GM12878 (cell line): ENCODE measurements around the gene DDAH1.

Experiments
- JUND ChIP-seq: IDR thresholded peaks from 2 replicates; pipeline ENCODE4 v1.6.1; 2012; ENCODE audit warnings: low read depth, mild to moderate bottlenecking, low read length, improper control_type of control experiment, moderate library complexity
- MAX ChIP-seq: IDR thresholded peaks from 2 replicates; pipeline ENCODE4 v1.6.1; 2012; ENCODE audit warnings: low read depth, low read length, improper control_type of control experiment
- PAX8 ChIP-seq: fragments of 450-650 bp; IDR thresholded peaks from 2 replicates; pipeline ENCODE4 v1.6.1; 2017; ENCODE audit warnings: mild to moderate bottlenecking, moderate library complexity
- POLR2A ChIP-seq: IDR thresholded peaks from 2 replicates; pipeline ENCODE4 v1.6.1; 2011; ENCODE audit warnings: low read depth, mild to moderate bottlenecking, low read length
- POLR2AphosphoS5 ChIP-seq: IDR thresholded peaks from 2 replicates; pipeline ENCODE4 v1.6.1; 2011; ENCODE audit warnings: mild to moderate bottlenecking, low read length, inconsistent platforms
- RCOR1 ChIP-seq: conservative IDR thresholded peaks from 2 replicates; pipeline ENCODE4 v1.6.1; 2012; ENCODE audit warnings: low read depth, low read length, improper control_type of control experiment
- RFX5 ChIP-seq: IDR thresholded peaks from 2 replicates; pipeline ENCODE4 v1.6.1; 2011; ENCODE audit warnings: low read depth, low read length, improper control_type of control experiment
- ZNF274 ChIP-seq: IDR thresholded peaks from one replicate; pipeline ENCODE4 v1.8.0; 2011; ENCODE audit not compliant: insufficient read length, insufficient read depth
- ZNF687 ChIP-seq: fragments of 450-650 bp; IDR thresholded peaks from 2 replicates; pipeline ENCODE4 v1.6.1; 2017; ENCODE audit warnings: mild to moderate bottlenecking, moderate library complexity
- TF ChIP-seq, protein P1 (sequence below): IDR thresholded peaks from 2 replicates; pipeline ENCODE4 v1.6.1; 2011; ENCODE audit warnings: low read depth, mild to moderate bottlenecking, low read length, moderate library complexity, borderline replicate concordance; ENCODE audit errors: extremely low read depth
- TF ChIP-seq, protein P2 (sequence below), 3 experiments: IDR thresholded peaks in 2 of 3; conservative IDR thresholded peaks in 1 of 3; 2 replicates each; pipeline ENCODE4 v1.5.1; 2011; ENCODE audit warnings: low read depth in 3 of 3, low read length in 3 of 3, mild to moderate bottlenecking in 3 of 3, control low read depth in 2 of 3, moderate library complexity in 2 of 3, inconsistent platforms in 1 of 3, mixed read lengths in 1 of 3; ENCODE audit not compliant: control insufficient read depth in 2 of 3, insufficient read depth in 1 of 3; ENCODE audit errors: extremely low read depth in 1 of 3
- TF ChIP-seq, protein P3 (sequence below): fragments of 450-650 bp; conservative IDR thresholded peaks from 2 replicates; pipeline ENCODE4 v1.6.1; 2017; ENCODE audit warnings: mild to moderate bottlenecking, moderate library complexity
- TF ChIP-seq, protein P4 (sequence below): IDR thresholded peaks from 2 replicates; pipeline ENCODE4 v1.6.1; 2012; ENCODE audit warnings: low read length, inconsistent platforms

- TF ChIP-seq, protein P1, sequence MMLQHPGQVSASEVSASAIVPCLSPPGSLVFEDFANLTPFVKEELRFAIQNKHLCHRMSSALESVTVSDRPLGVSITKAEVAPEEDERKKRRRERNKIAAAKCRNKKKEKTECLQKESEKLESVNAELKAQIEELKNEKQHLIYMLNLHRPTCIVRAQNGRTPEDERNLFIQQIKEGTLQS, result no peak
- no peak for TF ChIP-seq POLR2AphosphoS5
- TF ChIP-seq, protein P2, sequence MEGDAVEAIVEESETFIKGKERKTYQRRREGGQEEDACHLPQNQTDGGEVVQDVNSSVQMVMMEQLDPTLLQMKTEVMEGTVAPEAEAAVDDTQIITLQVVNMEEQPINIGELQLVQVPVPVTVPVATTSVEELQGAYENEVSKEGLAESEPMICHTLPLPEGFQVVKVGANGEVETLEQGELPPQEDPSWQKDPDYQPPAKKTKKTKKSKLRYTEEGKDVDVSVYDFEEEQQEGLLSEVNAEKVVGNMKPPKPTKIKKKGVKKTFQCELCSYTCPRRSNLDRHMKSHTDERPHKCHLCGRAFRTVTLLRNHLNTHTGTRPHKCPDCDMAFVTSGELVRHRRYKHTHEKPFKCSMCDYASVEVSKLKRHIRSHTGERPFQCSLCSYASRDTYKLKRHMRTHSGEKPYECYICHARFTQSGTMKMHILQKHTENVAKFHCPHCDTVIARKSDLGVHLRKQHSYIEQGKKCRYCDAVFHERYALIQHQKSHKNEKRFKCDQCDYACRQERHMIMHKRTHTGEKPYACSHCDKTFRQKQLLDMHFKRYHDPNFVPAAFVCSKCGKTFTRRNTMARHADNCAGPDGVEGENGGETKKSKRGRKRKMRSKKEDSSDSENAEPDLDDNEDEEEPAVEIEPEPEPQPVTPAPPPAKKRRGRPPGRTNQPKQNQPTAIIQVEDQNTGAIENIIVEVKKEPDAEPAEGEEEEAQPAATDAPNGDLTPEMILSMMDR (IDR thresholded peaks at IDR 0.05 in 2 of 3, conservative IDR thresholded peaks at IDR 0.05 in 1 of 3; ENCODE audit: control insufficient read depth in 2 of 3, extremely low read depth in 1 of 3, insufficient read depth in 1 of 3, low read depth in 3 of 3, low read length in 3 of 3), result no peak
- TF ChIP-seq ZNF687, result no peak
- no peak for TF ChIP-seq POLR2A
- TF ChIP-seq, protein P3, sequence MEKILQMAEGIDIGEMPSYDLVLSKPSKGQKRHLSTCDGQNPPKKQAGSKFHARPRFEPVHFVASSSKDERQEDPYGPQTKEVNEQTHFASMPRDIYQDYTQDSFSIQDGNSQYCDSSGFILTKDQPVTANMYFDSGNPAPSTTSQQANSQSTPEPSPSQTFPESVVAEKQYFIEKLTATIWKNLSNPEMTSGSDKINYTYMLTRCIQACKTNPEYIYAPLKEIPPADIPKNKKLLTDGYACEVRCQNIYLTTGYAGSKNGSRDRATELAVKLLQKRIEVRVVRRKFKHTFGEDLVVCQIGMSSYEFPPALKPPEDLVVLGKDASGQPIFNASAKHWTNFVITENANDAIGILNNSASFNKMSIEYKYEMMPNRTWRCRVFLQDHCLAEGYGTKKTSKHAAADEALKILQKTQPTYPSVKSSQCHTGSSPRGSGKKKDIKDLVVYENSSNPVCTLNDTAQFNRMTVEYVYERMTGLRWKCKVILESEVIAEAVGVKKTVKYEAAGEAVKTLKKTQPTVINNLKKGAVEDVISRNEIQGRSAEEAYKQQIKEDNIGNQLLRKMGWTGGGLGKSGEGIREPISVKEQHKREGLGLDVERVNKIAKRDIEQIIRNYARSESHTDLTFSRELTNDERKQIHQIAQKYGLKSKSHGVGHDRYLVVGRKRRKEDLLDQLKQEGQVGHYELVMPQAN, result no peak
- no peak for TF ChIP-seq JUND
- TF ChIP-seq ZNF274, result no peak
- TF ChIP-seq RCOR1, result no peak
- TF ChIP-seq MAX, result no peak
- TF ChIP-seq PAX8, result no peak
- TF ChIP-seq, protein P4, sequence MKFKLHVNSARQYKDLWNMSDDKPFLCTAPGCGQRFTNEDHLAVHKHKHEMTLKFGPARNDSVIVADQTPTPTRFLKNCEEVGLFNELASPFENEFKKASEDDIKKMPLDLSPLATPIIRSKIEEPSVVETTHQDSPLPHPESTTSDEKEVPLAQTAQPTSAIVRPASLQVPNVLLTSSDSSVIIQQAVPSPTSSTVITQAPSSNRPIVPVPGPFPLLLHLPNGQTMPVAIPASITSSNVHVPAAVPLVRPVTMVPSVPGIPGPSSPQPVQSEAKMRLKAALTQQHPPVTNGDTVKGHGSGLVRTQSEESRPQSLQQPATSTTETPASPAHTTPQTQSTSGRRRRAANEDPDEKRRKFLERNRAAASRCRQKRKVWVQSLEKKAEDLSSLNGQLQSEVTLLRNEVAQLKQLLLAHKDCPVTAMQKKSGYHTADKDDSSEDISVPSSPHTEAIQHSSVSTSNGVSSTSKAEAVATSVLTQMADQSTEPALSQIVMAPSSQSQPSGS, result no peak
- no peak for TF ChIP-seq RFX5
Measured at GRCh38 chr1:85368073-85368770, 96.7 kb downstream of the DDAH1 start.
